GM15510 (cell line): ENCODE results near the gene MLYCD.

Source experiments
- POLR2A ChIP-seq: IDR thresholded peaks from 3 replicates; pipeline ENCODE4 v1.6.1; 2011; ENCODE audit warnings: borderline replicate concordance; ENCODE audit not compliant: insufficient read length; ENCODE audit errors: extremely low read depth

MLYCD gene

GRCh38 chr16:83913245-83913633 lies 14.3 kb downstream of the MLYCD start:
- TF ChIP-seq POLR2A = no peak

GRCh38 chr16:83914091-83914710 lies 15.3 kb downstream of the MLYCD start:
- TF ChIP-seq POLR2A = no peak

GRCh38 chr16:83915081-83915480 lies 16.2 kb downstream of the MLYCD start:
- TF ChIP-seq POLR2A = no peak

DNA sequence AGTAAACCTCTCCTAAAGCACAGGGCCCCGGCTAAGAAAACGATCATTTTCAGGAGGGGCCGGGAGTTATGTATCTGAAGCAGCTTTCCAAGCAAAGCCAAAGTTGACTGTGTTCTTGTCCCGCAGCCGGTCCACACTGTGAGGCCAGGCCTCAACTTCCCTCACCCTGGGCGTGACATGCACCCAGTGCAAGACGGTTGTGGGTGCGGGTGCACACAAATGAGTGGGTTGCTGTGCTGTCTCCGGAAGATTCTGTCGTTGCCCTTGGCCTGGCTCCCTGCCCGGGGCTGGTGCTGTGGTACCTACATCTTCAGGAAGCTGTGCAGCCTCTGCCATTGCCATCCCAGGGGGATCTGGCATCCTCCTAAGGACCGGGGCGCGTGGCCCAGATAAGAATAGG lies 16.6 kb downstream of the MLYCD start:
- no peak for TF ChIP-seq POLR2A

GRCh38 chr16:83917152-83918120 lies 18.5 kb downstream of the MLYCD start:
- no peak for TF ChIP-seq POLR2A

- TF ChIP-seq POLR2A = no peak
Observed at GRCh38 chr16:83920894-83921491, 22.1 kb downstream of the MLYCD start.

GRCh38 chr16:83923581-83924365 lies 24.9 kb downstream of the MLYCD start:
- no peak for TF ChIP-seq POLR2A

DNA sequence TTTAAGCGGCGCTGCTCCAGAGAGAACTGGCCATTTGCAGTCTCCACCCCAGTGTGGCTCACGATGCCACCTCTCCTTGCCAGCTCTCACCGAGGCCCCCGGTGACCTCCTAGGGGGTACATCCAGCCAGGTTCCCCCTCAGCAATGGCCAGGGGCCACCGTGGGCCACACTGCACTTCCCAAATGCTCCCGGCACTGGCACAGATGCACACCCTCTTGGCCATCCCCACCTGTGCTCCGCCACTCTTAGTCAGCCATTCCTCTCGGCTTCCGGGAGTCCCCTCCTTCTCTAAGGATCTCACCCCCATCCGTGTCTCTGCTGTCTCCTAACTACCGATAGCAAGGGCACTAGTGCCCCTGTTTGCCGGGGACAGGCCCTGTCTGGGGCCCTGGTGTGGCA lies 25.8 kb downstream of the MLYCD start:
- TF ChIP-seq POLR2A = no peak

DNA sequence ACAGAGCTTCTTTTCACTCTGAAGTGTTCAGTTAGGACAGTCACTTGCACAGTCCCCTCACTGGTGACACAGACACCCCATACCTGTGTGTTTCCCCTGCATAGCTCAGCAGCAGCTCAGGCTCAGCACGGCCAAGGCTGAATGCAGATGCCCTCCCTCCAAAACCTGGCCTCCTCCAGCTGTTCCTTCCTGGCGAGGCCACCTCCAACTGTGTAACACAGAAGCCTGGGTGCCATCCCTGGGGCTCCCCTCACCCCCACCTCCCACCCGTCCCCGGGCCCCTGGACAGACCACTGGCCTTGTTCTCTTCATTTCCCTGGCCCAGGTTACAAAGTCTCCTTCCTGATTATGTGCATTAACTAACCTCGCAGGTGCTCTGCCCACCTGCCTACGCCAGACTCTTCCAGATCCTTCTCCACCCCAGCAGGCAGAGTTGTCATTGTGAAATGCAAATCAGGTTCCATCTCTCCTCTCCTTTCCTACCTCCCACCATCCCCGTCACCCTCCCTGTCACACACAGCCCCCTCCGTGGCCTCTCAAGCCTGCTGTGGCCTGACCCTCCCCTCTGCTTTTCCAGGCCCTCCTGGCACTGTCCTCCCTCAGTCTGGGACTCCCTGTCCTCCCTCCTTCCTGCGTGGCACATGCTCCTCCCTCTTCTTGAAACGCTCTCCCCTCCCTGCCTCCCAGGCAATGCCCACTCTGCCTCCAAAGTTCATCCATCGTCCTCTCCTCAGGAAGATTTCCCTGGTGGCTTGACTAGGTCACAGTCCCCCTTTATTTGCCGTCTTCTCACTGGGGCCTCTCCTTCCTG lies 26.4 kb downstream of the MLYCD start:
- TF ChIP-seq POLR2A = no peak

- no peak for TF ChIP-seq POLR2A
Observed at GRCh38 chr16:83925957-83926725, 27.2 kb downstream of the MLYCD start.

DNA sequence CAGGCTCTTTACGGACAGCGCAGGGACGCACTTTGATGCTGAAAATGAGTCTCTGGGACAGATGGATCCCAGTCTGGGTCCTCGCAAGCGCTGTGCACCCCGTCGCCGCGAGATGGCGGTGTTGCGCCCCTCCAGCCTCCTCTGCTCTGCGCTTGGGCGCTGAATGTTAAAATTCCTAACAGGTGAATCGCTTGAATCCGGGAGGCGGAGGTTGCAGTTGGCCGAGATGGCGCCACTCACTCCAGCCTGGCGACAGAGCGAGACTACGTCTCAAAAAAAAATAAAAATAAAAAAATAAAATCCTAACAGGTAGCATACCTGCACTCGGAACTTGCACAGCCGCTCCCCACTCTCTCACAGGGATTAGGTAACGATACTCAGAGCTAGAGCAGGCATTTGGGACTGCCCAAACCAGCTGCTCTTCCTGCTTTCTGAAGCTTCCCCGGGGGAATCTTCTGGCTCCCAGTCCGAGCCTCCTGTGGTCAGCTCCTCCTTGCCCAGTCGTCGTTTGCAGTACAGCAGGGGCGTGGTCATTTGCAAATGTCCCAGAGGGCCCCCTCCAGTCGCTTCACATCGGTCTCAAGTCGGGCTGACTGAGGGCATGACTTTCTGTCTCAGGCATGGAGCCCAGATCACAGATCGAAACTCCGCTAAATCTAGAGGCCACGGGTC lies 27.9 kb downstream of the MLYCD start:
- no peak for TF ChIP-seq POLR2A

- TF ChIP-seq POLR2A = no peak
Observed at GRCh38 chr16:83928341-83929055, 29.6 kb downstream of the MLYCD start.
